Hindlimb muscle (tissue), 1 donor: Measurements from ENCODE around the gene SPTSSB. TPM values are rescaled to one million over a fixed set of nuclear protein-coding genes. Genes with fewer than 3 reads are reported as not detected.

Experiments used
- DNase-seq: peaks from one replicate; pipeline ENCODE4 v3.0.0-alpha.2; 2013
- polyA plus RNA-seq: library from polyadenylated mRNA; unstranded; fragments of 120-200 nt; gene quantifications from one replicate; pipeline ENCODE4 v1.2.1, GENCODE V29; 2013; ENCODE audit not compliant: insufficient read length

The SPTSSB gene
- polyA plus RNA-seq, 1 donor = 1.6 TPM

GRCh38 chr3:161390200-161390599, 18.9 kb upstream of the SPTSSB start:
- no peak for DNase-seq

GRCh38 chr3:161389445-161390035, 18.2 kb upstream of the SPTSSB start:
- no peak for DNase-seq

- no peak for DNase-seq
These were observed 17.5 kb upstream of the SPTSSB start for GRCh38 chr3:161388855-161389254.

GRCh38 chr3:161386991-161387770, 15.9 kb upstream of the SPTSSB start:
- no peak for DNase-seq

- peak; percentile 23 for DNase-seq
These were observed 1.3 kb upstream of the SPTSSB start for GRCh38 chr3:161372321-161373260.

- DNase-seq = no peak
These were observed 1.8 kb downstream of the SPTSSB start for GRCh38 chr3:161369531-161369930.

- DNase-seq = no peak
These were observed 5.2 kb downstream of the SPTSSB start for GRCh38 chr3:161366094-161366493.

- no peak for DNase-seq
These were observed 12.8 kb downstream of the SPTSSB start for GRCh38 chr3:161358488-161358887.

GRCh38 chr3:161356287-161356686, 15.0 kb downstream of the SPTSSB start:
- DNase-seq = no peak

- no peak for DNase-seq
These were observed 15.8 kb downstream of the SPTSSB start for GRCh38 chr3:161355508-161355907.

- DNase-seq = no peak
These were observed 16.8 kb downstream of the SPTSSB start for GRCh38 chr3:161354554-161354953.

- DNase-seq = no peak
These were observed 20.0 kb downstream of the SPTSSB start for GRCh38 chr3:161351330-161351729.

- no peak for DNase-seq
These were observed 20.4 kb downstream of the SPTSSB start for GRCh38 chr3:161350916-161351315.

GRCh38 chr3:161349529-161350312, 21.6 kb downstream of the SPTSSB start:
- no peak for DNase-seq

- no peak for DNase-seq
These were observed 22.4 kb downstream of the SPTSSB start for GRCh38 chr3:161348796-161349400.

GRCh38 chr3:161347726-161348125, 23.6 kb downstream of the SPTSSB start:
- DNase-seq = no peak

GRCh38 chr3:161345023-161345422, 26.3 kb downstream of the SPTSSB start:
- DNase-seq = no peak

GRCh38 chr3:161343986-161344385, 27.3 kb downstream of the SPTSSB start:
- no peak for DNase-seq

- no peak for DNase-seq
These were observed 27.8 kb downstream of the SPTSSB start for GRCh38 chr3:161343540-161343939.

GRCh38 chr3:161342629-161343028, 28.7 kb downstream of the SPTSSB start:
- DNase-seq = no peak

GRCh38 chr3:161339517-161340500, 31.5 kb downstream of the SPTSSB start:
- no peak for DNase-seq
